KMS-11 (cell line): ENCODE results near the gene TRPM2.

ENCODE experiments used
- H2AFZ ChIP-seq: fragments of 200-600 bp; sonication (generic); 2 replicates; pipeline ENCODE4 v1.6.1; 2016; ENCODE audit warnings: antibody characterized with exemption, mixed run types, low read depth
- H3K27ac ChIP-seq: fragments of 200-600 bp; sonication (generic); 2 replicates; pipeline ENCODE4 v1.6.1; 2016; ENCODE audit warnings: mild to moderate bottlenecking, mixed run types
- H3K27me3 ChIP-seq: fragments of 200-600 bp; sonication (generic); 2 replicates; pipeline ENCODE4 v1.6.1; 2017; ENCODE audit warnings: mild to moderate bottlenecking, low read depth, mixed run types, moderate library complexity; ENCODE audit not compliant: insufficient read depth
- H3K36me3 ChIP-seq: fragments of 200-600 bp; sonication (generic); 2 replicates; pipeline ENCODE4 v1.6.1; 2017; ENCODE audit warnings: mild to moderate bottlenecking, mixed run types; ENCODE audit not compliant: insufficient read depth
- H3K4me1 ChIP-seq: fragments of 200-600 bp; sonication (generic); 2 replicates; pipeline ENCODE4 v1.6.1; 2016; ENCODE audit warnings: mild to moderate bottlenecking, low read depth, mixed run types; ENCODE audit not compliant: poor library complexity, severe bottlenecking
- H3K4me2 ChIP-seq: fragments of 200-600 bp; sonication (generic); 2 replicates; pipeline ENCODE4 v1.7.0; 2016; ENCODE audit warnings: mild to moderate bottlenecking, mixed run types
- H3K4me3 ChIP-seq: fragments of 200-600 bp; sonication (generic); IDR thresholded peaks from 2 replicates; pipeline ENCODE4 v1.6.1; 2017; ENCODE audit warnings: low read depth, low read length, mixed read lengths; ENCODE audit not compliant: insufficient read depth
- H3K79me2 ChIP-seq: fragments of 200-600 bp; sonication (generic); 2 replicates; pipeline ENCODE4 v1.6.1; 2016; ENCODE audit warnings: low read depth, mixed run types; ENCODE audit not compliant: insufficient read depth
- H3K9ac ChIP-seq: fragments of 200-600 bp; sonication (generic); 2 replicates; pipeline ENCODE4 v1.6.1; 2016; ENCODE audit warnings: mild to moderate bottlenecking, mixed run types
- H4K20me1 ChIP-seq: fragments of 200-600 bp; sonication (generic); 2 replicates; pipeline ENCODE4 v1.6.1; 2016; ENCODE audit warnings: mild to moderate bottlenecking, mixed run types; ENCODE audit not compliant: insufficient read depth
- TF ChIP-seq, protein P1 (sequence below): fragments of 200-600 bp; sonication (generic); conservative IDR thresholded peaks from 2 replicates; pipeline ENCODE4 v1.6.1; 2017; ENCODE audit warnings: low read depth, mild to moderate bottlenecking, antibody characterized with exemption, low read length, moderate library complexity, mixed read lengths

The TRPM2 gene

DNA sequence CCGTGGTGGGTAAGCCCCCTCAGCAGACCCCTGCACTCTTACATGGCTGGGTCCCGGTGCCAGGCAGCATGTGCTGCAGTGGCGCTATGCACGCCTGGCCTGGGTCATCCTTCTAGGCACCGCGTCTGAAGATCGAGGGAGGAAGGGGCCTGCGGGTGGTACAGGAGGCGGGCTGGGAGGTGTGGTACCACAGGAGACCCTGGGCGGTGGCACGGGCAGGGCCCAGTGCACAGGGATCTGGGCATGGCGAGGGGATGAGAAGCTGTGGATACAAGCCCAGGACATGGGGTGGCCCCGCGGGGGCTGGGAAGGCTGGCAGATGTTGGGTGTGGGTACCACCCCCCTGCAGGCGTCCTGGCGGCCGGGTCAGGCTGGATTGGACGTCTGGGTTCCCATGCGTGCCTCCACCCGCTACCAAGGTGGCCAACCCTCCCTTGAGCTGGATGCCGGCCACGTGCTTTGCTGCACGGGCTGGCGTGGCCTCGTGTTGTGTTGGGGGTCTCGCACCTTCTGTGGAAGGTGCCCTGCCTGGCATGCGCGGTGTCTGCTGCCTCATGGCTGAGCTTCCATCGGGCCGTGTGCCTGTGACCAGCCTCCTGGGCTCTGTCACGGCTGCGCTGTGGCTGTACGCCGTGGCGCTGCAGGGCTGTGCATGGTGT lies 33.9 kb upstream of the TRPM2 start:
- Histone ChIP-seq H3K27me3 (no peaks in the 10 kb centered on the region), H3K27ac (no peak overlapping the region), H3K79me2 (no peaks in the 10 kb centered on the region), H3K4me3 (no peak overlapping the region), H3K4me1 (no peaks in the 10 kb centered on the region), H2AFZ (no peak overlapping the region), H3K9ac (no peak overlapping the region), H3K4me2 (no peak overlapping the region), H3K36me3 (no peaks in the 10 kb centered on the region), H4K20me1 (no peaks in the 10 kb centered on the region)
- TF ChIP-seq, protein P1, sequence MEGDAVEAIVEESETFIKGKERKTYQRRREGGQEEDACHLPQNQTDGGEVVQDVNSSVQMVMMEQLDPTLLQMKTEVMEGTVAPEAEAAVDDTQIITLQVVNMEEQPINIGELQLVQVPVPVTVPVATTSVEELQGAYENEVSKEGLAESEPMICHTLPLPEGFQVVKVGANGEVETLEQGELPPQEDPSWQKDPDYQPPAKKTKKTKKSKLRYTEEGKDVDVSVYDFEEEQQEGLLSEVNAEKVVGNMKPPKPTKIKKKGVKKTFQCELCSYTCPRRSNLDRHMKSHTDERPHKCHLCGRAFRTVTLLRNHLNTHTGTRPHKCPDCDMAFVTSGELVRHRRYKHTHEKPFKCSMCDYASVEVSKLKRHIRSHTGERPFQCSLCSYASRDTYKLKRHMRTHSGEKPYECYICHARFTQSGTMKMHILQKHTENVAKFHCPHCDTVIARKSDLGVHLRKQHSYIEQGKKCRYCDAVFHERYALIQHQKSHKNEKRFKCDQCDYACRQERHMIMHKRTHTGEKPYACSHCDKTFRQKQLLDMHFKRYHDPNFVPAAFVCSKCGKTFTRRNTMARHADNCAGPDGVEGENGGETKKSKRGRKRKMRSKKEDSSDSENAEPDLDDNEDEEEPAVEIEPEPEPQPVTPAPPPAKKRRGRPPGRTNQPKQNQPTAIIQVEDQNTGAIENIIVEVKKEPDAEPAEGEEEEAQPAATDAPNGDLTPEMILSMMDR, result no peak

- H3K27ac ChIP-seq, result no peak overlapping the region
- H3K27me3 ChIP-seq, result no peaks in the 10 kb centered on the region
- TF ChIP-seq, protein P1, result no peak
- no peak overlapping the region for H3K4me2 ChIP-seq
- no peaks in the 10 kb centered on the region for H3K4me1 ChIP-seq
- no peak overlapping the region for H3K9ac ChIP-seq
- no peaks in the 10 kb centered on the region for H4K20me1 ChIP-seq
- no peak overlapping the region for H2AFZ ChIP-seq
- no peak overlapping the region for H3K4me3 ChIP-seq
- no peaks in the 10 kb centered on the region for H3K36me3 ChIP-seq
- no peaks in the 10 kb centered on the region for H3K79me2 ChIP-seq
These were observed 32.6 kb upstream of the TRPM2 start for GRCh38 chr21:44320847-44321246.

DNA sequence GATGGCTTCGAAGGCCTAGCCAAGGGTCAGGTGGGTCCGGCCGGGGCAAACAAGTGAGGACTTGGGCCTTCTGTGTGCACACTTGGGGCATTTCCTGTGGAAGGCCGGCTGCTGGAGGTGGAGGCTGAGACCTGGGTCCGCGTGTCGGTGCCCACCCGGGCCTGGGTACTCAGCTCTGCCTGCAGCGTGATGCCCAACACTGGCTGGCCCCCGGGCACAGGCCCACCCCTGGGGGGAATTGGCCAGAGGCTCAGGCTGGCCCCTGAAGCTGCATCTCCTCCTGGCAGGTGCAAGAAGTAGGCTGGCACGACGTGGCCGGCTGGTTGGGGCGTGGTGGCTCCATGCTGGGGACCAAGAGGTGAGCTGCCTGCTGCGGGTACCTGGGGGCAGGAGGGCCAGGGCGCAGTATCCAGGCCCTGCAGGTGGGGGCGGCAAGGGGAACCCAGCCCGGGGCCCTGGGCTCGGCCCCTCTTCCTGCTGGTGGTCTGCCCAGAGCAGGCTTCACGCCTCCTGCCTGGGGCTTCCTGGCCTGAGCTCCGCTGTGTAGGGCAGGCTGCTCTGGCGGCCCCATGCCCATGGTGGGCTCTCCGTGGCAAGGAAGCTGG lies 31.5 kb upstream of the TRPM2 start:
- Histone ChIP-seq H3K79me2 (no peaks in the 10 kb centered on the region), H3K4me3 (no peak overlapping the region), H3K36me3 (no peaks in the 10 kb centered on the region), H3K9ac (no peak overlapping the region), H3K4me2 (no peak overlapping the region), H3K27me3 (no peaks in the 10 kb centered on the region), H4K20me1 (no peaks in the 10 kb centered on the region), H3K4me1 (no peaks in the 10 kb centered on the region), H3K27ac (no peak overlapping the region), H2AFZ (no peak overlapping the region)
- TF ChIP-seq, protein P1, result no peak

DNA sequence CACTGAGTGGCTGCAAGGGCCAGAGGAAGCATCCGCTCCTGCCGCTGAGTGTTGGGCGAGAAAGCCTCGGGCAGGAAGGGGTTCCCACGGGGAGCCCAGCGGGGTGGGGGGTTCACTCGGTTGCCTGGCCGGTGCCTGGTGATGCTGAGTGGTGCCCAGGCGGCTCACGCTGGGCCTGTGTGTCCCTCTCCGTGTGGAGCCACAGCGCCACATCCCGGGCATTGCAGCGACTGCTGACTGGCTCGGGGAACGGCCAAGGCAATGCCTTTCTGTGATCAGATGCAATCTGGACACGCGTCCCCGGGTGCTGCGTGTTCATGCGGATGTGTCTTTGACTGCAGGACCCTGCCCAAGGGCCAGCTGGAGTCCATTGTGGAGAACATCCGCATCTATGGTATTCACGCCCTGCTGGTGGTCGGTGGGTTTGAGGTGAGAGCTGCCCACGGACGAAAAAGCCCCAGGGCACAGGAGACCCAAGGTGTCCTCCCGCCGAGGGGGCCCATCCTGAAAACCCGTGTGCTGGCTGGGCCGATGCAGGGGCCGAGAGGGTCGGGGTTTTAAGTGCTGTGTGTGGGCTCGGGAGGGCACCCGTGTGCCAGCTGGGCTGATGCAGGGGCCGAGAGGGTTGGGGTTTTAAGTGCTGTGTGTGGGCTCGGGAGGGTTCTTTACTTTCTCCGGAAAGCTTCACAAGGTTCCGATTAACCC lies 30.6 kb upstream of the TRPM2 start:
- no peaks in the 10 kb centered on the region for H3K4me1 ChIP-seq
- no peak overlapping the region for H3K4me2 ChIP-seq
- no peak overlapping the region for H3K4me3 ChIP-seq
- no peak overlapping the region for H2AFZ ChIP-seq
- H3K9ac ChIP-seq, result no peak overlapping the region
- H3K36me3 ChIP-seq, result no peaks in the 10 kb centered on the region
- H3K27me3 ChIP-seq, result no peaks in the 10 kb centered on the region
- TF ChIP-seq, protein P1, result no peak
- H3K79me2 ChIP-seq, result no peaks in the 10 kb centered on the region
- no peak overlapping the region for H3K27ac ChIP-seq
- no peaks in the 10 kb centered on the region for H4K20me1 ChIP-seq
